ENCODE measurements around the gene NIPAL4.
"Not testable (repeated sequence)": the region's sequence is repeated elsewhere in the genome, so short reads cannot be mapped to it uniquely, and the experiment has no call there.

DNA sequence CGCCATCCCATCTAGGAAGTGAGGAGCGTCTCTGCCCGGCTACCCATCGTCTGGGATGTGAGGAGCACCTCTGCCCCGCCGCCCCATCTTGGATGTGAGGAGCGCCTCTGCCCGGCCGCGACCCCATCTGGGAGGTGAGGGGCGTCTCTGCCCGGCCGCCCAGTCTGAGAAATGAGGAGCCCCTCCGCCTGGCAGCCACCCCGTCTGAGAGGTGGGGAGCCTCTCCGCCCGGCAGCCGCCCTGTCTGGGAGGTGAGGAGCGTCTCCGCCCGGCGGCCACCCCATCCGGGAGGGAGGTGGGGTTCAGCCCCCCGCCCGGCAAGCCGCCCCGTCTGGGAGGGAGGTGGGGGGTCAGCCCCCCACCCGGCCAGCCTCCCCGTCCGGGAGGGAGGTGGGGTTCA is 40.5 kb upstream of the NIPAL4 start:
- not testable (repeated sequence) for TF ChIP-seq POLR2AphosphoS5, EP300 (IDR thresholded peaks at IDR 0.05)
- TF ChIP-seq, protein P1, sequence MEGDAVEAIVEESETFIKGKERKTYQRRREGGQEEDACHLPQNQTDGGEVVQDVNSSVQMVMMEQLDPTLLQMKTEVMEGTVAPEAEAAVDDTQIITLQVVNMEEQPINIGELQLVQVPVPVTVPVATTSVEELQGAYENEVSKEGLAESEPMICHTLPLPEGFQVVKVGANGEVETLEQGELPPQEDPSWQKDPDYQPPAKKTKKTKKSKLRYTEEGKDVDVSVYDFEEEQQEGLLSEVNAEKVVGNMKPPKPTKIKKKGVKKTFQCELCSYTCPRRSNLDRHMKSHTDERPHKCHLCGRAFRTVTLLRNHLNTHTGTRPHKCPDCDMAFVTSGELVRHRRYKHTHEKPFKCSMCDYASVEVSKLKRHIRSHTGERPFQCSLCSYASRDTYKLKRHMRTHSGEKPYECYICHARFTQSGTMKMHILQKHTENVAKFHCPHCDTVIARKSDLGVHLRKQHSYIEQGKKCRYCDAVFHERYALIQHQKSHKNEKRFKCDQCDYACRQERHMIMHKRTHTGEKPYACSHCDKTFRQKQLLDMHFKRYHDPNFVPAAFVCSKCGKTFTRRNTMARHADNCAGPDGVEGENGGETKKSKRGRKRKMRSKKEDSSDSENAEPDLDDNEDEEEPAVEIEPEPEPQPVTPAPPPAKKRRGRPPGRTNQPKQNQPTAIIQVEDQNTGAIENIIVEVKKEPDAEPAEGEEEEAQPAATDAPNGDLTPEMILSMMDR (IDR thresholded peaks at IDR 0.05), result not testable (repeated sequence)

Measured in stomach (tissue), 4 donors.